Sigmoid colon (tissue), 7 donors: Measurements from ENCODE around the gene BRF1. TPM values are rescaled to one million over a fixed set of nuclear protein-coding genes. Genes with fewer than 3 reads are reported as not detected.
"Not testable (repeated sequence)": the region's sequence is repeated elsewhere in the genome, so short reads cannot be mapped to it uniquely, and the experiment has no call there.

Experiments used
- DNase-seq: peaks from one replicate; pipeline ENCODE4 v3.0.0-alpha.2; 2019
- H3K27ac ChIP-seq, 4 donors: fragments of 200-600 bp; sonication (generic); one replicate each; pipeline ENCODE4 v1.5.1; 2016 to 2019; ENCODE audit warnings: mild to moderate bottlenecking in 1 of 4
- H3K27me3 ChIP-seq, 3 donors: fragments of 200-600 bp; sonication (generic); one replicate each; pipeline ENCODE4 v1.5.1; 2019; ENCODE audit warnings: mild to moderate bottlenecking in 1 of 3
- H3K36me3 ChIP-seq, 4 donors: fragments of 200-600 bp; sonication (generic); one replicate each; pipeline ENCODE4 v1.5.1; 2016 to 2019
- H3K4me1 ChIP-seq, 4 donors: fragments of 200-600 bp; sonication (generic); one replicate each; pipeline ENCODE4 v1.5.1; 2017 to 2019
- H3K4me3 ChIP-seq, 4 donors: fragments of 200-600 bp; sonication (generic); one replicate each; pipeline ENCODE4 v1.5.1; 2017 to 2019; ENCODE audit warnings: mild to moderate bottlenecking in 2 of 4, moderate library complexity in 1 of 4
- H3K9me3 ChIP-seq, 4 donors: fragments of 200-600 bp in 3 of 4; sonication (generic) in 3 of 4; one replicate each; pipeline versions ENCODE4 v1.5.1 to v1.6.1; 2013 to 2019
- CTCF ChIP-seq, 4 experiments: fragments of 450-650 bp in 3 of 4; fragments of 200-600 bp in 1 of 4; IDR thresholded peaks; one replicate each; pipeline ENCODE4 v1.5.1; 2016 to 2019; ENCODE audit warnings: antibody characterized with exemption in 4 of 4, mild to moderate bottlenecking in 3 of 4, moderate library complexity in 2 of 4
- EP300 ChIP-seq, 4 donors: sonication (generic); formaldehyde crosslinking; IDR thresholded peaks; one replicate each; pipeline ENCODE4 v1.6.1; 2017; ENCODE audit warnings: antibody characterized with exemption in 4 of 4
- POLR2A ChIP-seq, 2 donors: fragments of 450-650 bp; IDR thresholded peaks; one replicate each; pipeline ENCODE4 v1.6.1; 2016; ENCODE audit warnings: antibody characterized with exemption in 2 of 2, mild to moderate bottlenecking in 2 of 2, moderate library complexity in 2 of 2
- POLR2AphosphoS5 ChIP-seq, 4 donors: sonication (generic); formaldehyde crosslinking; IDR thresholded peaks; one replicate each; pipeline ENCODE4 v1.6.1; 2017; ENCODE audit warnings: antibody characterized with exemption in 4 of 4
- WGBS, 2 donors: extraction: QIAGEN DNeasy Blood & Tissue Kit; methylation state at CpG; one replicate each; pipeline ENCODE4 v1.1.7; 2013; 5-methylcytosine and 5-hydroxymethylcytosine counted together
- intact Hi-C: fragments of 100-400 bp; cut with DNase I; formaldehyde crosslinking; loops from one replicate; pipeline ENCODE4 v1.15.1; 2023
- polyA plus RNA-seq, 3 donors: library from polyadenylated mRNA; stranded (reverse); fragments of 200-250 nt; gene quantifications; one replicate each; pipeline ENCODE4 v1.2.3, GENCODE V29; 2013
- total RNA-seq, 4 donors: library from RNA; depleted of rRNA; stranded (reverse); fragments of >200 nt; gene quantifications; one replicate each; pipeline ENCODE4 v1.1.0, GENCODE V29; 2016
- donor health status: healthy with polysubstance abuse.
- donor health status: Bipolar disorder and iron deficiency.
- donor health status: healthy.

BRF1 gene
- total and polyA plus RNA-seq, 7 donors, result 9.0 to 39.2 (median 23.7) TPM

- WGBS, 2 donors, result 53 to 87% methylated on average over 26 of the region's 26 CpGs
- Histone ChIP-seq H3K4me3 (no peak overlapping the region), H3K27ac (no peak overlapping the region), H3K9me3 (no peaks in the 10 kb centered on the region), H3K36me3 (no peaks in the 10 kb centered on the region), H3K27me3 (no peaks in the 10 kb centered on the region), H3K4me1 (peaks cover 0 to 35% (median 26%) of the 10 kb centered on the region in 4 donors)
- DNase-seq, result no peak
- intact Hi-C loops, result no loop called here
- TF ChIP-seq CTCF (IDR thresholded peaks at IDR 0.05) (no peak), POLR2A (IDR thresholded peaks at IDR 0.05) (no peak), EP300 (IDR thresholded peaks at IDR 0.05) (no peak), POLR2AphosphoS5 (IDR thresholded peaks at IDR 0.05) (no peak)
Measured at GRCh38 chr14:105292826-105293711, 7.7 kb downstream of the BRF1 start.

GRCh38 chr14:105290621-105291346 lies 10.0 kb downstream of the BRF1 start:
- Histone ChIP-seq H3K9me3 (no peaks in the 10 kb centered on the region), H3K27me3 (no peaks in the 10 kb centered on the region), H3K4me3 (no peak overlapping the region), H3K27ac (no peak overlapping the region), H3K36me3 (no peaks in the 10 kb centered on the region), H3K4me1 (peaks cover 0 to 42% (median 24%) of the 10 kb centered on the region in 4 donors)
- DNase-seq, result no peak
- intact Hi-C loops, result no loop called here
- TF ChIP-seq POLR2AphosphoS5 (IDR thresholded peaks at IDR 0.05) (no peak), POLR2A (IDR thresholded peaks at IDR 0.05) (no peak), CTCF (IDR thresholded peaks at IDR 0.05) (no peak), EP300 (IDR thresholded peaks at IDR 0.05) (no peak)
- WGBS, 2 donors, result 67 to 81% methylated on average over 13 of the region's 13 CpGs

- H3K27me3 ChIP-seq, intact Hi-C loops, H3K9me3 ChIP-seq, H3K27ac ChIP-seq, H3K36me3 ChIP-seq, DNase-seq, H3K4me3 ChIP-seq: not testable (repeated sequence)
- 88 to 90% methylated on average over 6 of the region's 6 CpGs for WGBS, 2 donors
- H3K4me1 ChIP-seq, result peaks cover 0 to 32% (median 15%) of the 10 kb centered on the region in 4 donors
Measured at GRCh38 chr14:105288936-105289335, 11.9 kb downstream of the BRF1 start.

- intact Hi-C loops, result no loop called here
- H3K27ac ChIP-seq, result no peak overlapping the region
- no peaks in the 10 kb centered on the region for H3K9me3 ChIP-seq
- 82 to 90% methylated on average over 24 of the region's 24 CpGs for WGBS, 2 donors
- TF ChIP-seq CTCF (IDR thresholded peaks at IDR 0.05), result no peak
- no peak for TF ChIP-seq POLR2AphosphoS5 (IDR thresholded peaks at IDR 0.05)
- TF ChIP-seq POLR2A (IDR thresholded peaks at IDR 0.05), result no peak
- no peaks in the 10 kb centered on the region for H3K36me3 ChIP-seq
- H3K27me3 ChIP-seq, result no peaks in the 10 kb centered on the region
- H3K4me3 ChIP-seq, result no peak overlapping the region
- peaks cover 0 to 17% (median 4%) of the 10 kb centered on the region in 4 donors for H3K4me1 ChIP-seq
- DNase-seq, result no peak
Measured at GRCh38 chr14:105287249-105288102, 13.3 kb downstream of the BRF1 start.
